Esophagus mucosa (tissue), 1 donor: ENCODE measurements around the gene NEDD4L. TPM values are rescaled to one million over a fixed set of nuclear protein-coding genes. Genes with fewer than 3 reads are reported as not detected.
A peak's percentile ranks its signal among the peaks of the same experiment; 100 is the strongest.

Experiments used
- ATAC-seq: fragments of 200-7000 bp; cut with Tn5 transposase; one replicate; pipeline ENCODE4 v1.9.1; 2020
- total RNA-seq: library from RNA; stranded (reverse); gene quantifications from one replicate; pipeline ENCODE4 v1.2.4, GENCODE V29; 2023
- donor health status: DM: yes; HTN: yes; CAD: no.

NEDD4L gene
- total RNA-seq, 1 donor from 2014 or later, result 16.2 TPM

DNA sequence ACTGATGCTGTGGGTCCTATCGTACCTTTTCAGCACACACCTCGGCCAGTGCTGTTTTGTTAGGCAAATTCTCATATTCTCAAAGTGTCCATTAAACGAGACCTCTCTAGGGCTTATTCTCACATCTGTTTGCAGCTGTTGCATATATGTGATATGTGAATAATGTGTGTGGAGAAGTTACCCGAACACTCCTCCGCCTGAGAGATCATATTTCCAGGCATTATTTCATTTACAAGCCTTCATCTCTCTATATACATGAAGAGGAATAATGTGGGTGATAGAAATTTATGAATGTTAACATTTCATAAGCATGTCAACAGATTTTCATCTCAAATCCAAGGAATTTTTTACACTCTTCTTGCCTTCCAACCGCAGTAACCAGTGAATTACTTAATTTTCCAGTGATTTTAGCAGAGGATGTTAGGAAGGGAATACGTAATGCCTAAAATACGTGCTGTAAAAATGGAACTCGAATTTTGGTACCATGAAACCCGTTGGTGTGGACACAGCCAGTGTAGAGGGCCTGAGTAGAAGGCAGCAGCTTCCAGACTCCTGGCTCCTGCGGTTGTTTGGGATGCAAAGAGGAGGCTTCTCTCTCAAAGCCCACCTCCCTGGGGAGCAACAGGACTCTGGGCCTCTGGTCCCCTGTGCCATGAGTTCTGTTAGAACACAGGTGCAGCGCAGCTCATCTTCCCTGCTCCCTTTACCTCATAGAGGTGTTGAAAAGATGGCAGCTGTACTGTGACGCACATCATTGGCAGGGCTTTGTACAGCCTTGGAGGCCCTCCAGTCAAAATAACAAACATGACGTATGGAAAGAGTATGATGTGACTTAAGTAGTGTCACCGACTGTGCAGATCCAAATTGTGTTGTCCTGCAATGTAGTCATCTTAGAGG lies 280.1 kb downstream of the NEDD4L start:
- ATAC-seq, result no peak

- no peak for ATAC-seq
Observed at GRCh38 chr18:58324824-58325480, 280.9 kb downstream of the NEDD4L start.

GRCh38 chr18:58325494-58325893 lies 281.5 kb downstream of the NEDD4L start:
- ATAC-seq, result no peak

- ATAC-seq, result no peak
Observed at GRCh38 chr18:58334061-58334460, 290.0 kb downstream of the NEDD4L start.

DNA sequence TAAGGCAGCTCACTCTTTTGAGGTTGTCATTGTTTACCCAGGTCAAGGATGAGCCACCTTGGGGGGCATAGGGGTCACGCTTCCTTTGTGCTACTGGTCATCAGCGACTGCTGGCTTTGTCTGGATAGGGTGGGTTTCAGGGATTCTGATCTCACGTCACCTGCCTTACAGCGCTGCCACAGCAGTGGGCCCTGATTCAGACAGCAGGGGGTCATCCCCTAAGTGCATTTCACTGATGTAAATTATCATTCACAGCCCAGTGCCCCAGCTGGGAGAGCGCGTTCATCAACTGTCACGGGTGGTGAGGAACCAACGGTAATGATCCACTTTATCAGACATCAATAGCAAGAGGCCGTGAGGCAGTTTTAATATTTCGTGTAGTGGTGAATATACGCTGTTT lies 291.2 kb downstream of the NEDD4L start:
- no peak for ATAC-seq

GRCh38 chr18:58335821-58336220 lies 291.8 kb downstream of the NEDD4L start:
- no peak for ATAC-seq

DNA sequence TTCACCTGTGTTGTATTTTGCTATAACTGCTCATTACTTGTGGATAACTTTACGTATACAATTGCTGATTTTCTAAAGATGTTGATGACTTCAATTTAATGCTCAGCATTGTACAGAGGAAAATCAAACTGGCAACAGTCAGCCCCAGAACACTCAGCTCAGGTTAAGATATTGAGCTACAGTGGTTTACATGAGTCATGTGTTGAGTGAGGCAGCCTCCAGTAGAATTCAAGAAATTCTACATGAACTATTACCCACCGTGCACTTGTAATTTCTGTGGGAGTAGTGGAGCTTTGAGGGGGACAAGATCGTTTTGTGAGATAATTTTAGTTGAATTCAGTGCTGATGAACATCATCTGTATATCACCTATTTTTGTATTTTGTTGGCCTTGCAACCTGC lies 292.6 kb downstream of the NEDD4L start:
- no peak for ATAC-seq

DNA sequence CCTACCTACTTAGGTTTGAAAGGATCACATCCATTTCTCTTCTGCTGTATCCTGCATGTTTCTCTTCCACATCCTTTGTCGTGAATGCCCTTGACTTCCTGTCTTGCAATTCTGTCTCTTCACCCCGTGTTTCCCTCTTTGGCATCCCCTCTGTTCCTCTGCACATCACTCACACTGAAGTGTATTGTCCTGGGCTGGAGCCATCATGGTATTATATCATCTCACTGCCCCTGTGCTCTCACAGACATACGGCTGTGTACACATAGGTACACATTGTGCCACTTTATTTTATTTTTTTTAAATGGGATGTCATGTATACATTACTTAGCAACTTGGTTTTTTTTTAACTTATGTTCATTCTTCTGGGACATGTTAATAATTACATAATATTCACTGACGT lies 293.3 kb downstream of the NEDD4L start:
- no peak for ATAC-seq

GRCh38 chr18:58337686-58338085 lies 293.7 kb downstream of the NEDD4L start:
- no peak for ATAC-seq

DNA sequence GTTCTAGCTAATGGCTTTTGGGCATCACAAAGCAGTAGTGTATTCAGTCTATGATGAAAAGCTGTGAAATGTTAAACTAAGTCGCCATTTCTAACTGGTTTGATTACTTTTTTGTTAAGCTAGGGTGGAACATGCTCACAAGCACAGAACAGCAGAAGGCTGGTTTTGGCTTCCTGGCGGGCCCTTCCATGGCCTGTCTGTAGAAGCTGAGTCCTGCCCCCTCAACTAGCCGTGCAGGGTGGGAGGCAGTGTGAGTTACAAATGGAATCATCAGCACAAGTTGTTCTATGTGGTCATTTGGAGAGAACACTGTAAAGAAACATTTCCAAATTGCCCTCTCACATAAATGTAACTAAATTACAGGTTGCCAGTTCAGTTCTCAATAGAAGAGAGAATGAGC lies 294.1 kb downstream of the NEDD4L start:
- peak; percentile 35 for ATAC-seq

GRCh38 chr18:58338961-58339592 lies 295.1 kb downstream of the NEDD4L start:
- ATAC-seq, result no peak

- no peak for ATAC-seq
Observed at GRCh38 chr18:58339890-58340289, 295.9 kb downstream of the NEDD4L start.

GRCh38 chr18:58341916-58342315 lies 297.9 kb downstream of the NEDD4L start:
- ATAC-seq, result no peak

GRCh38 chr18:58344080-58344670 lies 300.1 kb downstream of the NEDD4L start:
- no peak for ATAC-seq

DNA sequence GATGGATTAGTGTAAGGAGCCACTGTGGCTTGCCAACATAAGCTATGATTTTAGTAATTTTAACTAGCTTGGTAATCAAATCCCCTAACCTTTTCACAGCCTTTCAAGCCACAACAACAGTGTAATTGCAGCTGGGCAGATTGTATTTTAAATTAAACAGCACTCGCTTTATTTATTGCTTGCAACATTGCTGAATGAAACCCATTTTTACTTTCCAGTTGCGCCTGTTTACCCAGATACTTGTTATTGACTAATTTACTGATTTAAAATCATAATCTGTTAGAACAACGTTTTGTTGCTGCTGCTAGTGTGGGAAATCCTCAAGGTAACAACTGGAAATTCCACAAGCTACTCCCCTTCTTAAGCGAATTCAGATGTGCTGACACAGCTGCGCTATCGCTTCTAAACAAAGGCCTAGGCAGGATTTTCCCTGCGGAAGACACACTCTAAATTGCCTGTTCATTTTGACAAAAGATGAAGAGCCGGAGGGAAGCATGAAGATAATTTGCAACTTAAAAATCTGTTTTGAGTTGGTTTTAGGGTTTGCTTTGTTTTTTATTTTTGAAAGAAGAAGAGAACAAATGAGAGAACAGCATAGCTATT lies 300.9 kb downstream of the NEDD4L start:
- no peak for ATAC-seq

- no peak for ATAC-seq
Observed at GRCh38 chr18:58345875-58346274, 301.8 kb downstream of the NEDD4L start.

DNA sequence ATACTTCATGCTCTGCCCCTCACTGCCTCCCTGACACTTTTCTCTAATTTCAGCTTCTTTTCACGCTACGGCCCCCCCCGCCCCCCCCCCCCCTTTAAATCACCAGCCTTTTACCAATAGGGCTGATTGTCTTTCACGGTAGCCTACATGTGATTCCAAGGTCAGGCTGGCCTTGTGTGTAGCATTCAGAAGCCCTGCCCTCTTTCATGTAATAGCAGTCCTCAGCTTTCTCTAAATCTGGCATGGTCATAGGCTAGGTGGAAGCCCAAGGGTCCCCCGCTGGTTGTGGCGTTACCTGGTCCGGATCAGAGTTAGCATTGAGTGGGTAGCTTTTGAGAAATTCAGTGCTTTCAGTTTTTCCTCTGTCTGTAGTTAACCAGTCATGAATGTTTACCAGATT lies 303.1 kb downstream of the NEDD4L start:
- ATAC-seq, result no peak

GRCh38 chr18:58348517-58348916 lies 304.5 kb downstream of the NEDD4L start:
- no peak for ATAC-seq

- no peak for ATAC-seq
Observed at GRCh38 chr18:58348951-58349350, 304.9 kb downstream of the NEDD4L start.

- no peak for ATAC-seq
Observed at GRCh38 chr18:58349650-58350049, 305.6 kb downstream of the NEDD4L start.

GRCh38 chr18:58350526-58350925 lies 306.5 kb downstream of the NEDD4L start:
- no peak for ATAC-seq

DNA sequence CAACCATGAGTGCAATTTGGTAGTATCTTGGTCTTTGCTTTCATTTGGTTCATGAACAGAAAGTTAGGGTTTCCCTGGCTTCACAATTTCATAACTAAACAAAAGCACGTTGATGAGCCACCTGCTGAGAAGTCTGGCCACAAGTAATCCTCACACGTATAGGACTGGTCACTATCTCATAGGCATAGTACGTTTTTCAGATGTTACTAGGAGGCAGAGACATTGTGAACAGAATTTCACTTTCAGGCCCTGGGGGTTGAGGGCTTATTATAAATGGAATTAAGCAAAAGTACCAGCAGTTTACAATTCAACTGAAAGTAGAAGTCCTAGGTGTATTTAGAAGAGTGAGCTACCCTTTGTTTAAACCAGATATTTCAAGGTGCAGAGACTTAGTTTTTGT lies 307.8 kb downstream of the NEDD4L start:
- no peak for ATAC-seq

GRCh38 chr18:58353581-58353980 lies 309.6 kb downstream of the NEDD4L start:
- no peak for ATAC-seq
